Measurements from ENCODE around the gene CYTIP. TPM values are rescaled to one million over a fixed set of nuclear protein-coding genes. Genes with fewer than 3 reads are reported as not detected.

Gene CYTIP
- total RNA-seq, 1 donor from 2014 or later = 0.14 TPM

GRCh38 chr2:157444641-157445040 lies 752 bp upstream of the CYTIP start:
- no peaks in the 10 kb centered on the region for H3K9me3 Mint-ChIP-seq (ENCODE audit: low read depth)
- peak overlapping the region; percentile 43 for H3K27ac Mint-ChIP-seq
- no peaks in the 10 kb centered on the region for H3K36me3 Mint-ChIP-seq (ENCODE audit: insufficient read depth)
- no peak for DNase-seq (ENCODE audit: low spot score, unreplicated experiment)
- H3K27me3 Mint-ChIP-seq = no peaks in the 10 kb centered on the region
- no peak for TF ChIP-seq CTCF (IDR thresholded peaks at IDR 0.05; ENCODE audit: unreplicated experiment)
- H3K4me3 Mint-ChIP-seq (ENCODE audit: low read depth) = no peak overlapping the region
- peaks cover 16% of the 10 kb centered on the region for H3K4me1 Mint-ChIP-seq (ENCODE audit: low read depth)

GRCh38 chr2:157443090-157443489 lies 799 bp downstream of the CYTIP start:
- no peak for TF ChIP-seq CTCF (IDR thresholded peaks at IDR 0.05; ENCODE audit: unreplicated experiment)
- no peak overlapping the region for H3K4me3 Mint-ChIP-seq (ENCODE audit: low read depth)
- no peak for DNase-seq (ENCODE audit: low spot score, unreplicated experiment)
- H3K4me1 Mint-ChIP-seq (ENCODE audit: low read depth) = peaks cover 20% of the 10 kb centered on the region
- H3K27ac Mint-ChIP-seq = no peak overlapping the region
- no peaks in the 10 kb centered on the region for H3K27me3 Mint-ChIP-seq
- H3K36me3 Mint-ChIP-seq (ENCODE audit: insufficient read depth) = no peaks in the 10 kb centered on the region
- H3K9me3 Mint-ChIP-seq (ENCODE audit: low read depth) = no peaks in the 10 kb centered on the region

- Mint-ChIP-seq H3K9me3 (ENCODE audit: low read depth) (no peaks in the 10 kb centered on the region), H3K27me3 (no peaks in the 10 kb centered on the region), H3K27ac (no peak overlapping the region), H3K4me1 (ENCODE audit: low read depth) (peaks cover 20% of the 10 kb centered on the region), H3K4me3 (ENCODE audit: low read depth) (no peak overlapping the region), H3K36me3 (ENCODE audit: insufficient read depth) (no peaks in the 10 kb centered on the region)
- DNase-seq (ENCODE audit: low spot score, unreplicated experiment) = no peak
- no peak for TF ChIP-seq CTCF (IDR thresholded peaks at IDR 0.05; ENCODE audit: unreplicated experiment)
Observed at GRCh38 chr2:157442636-157443035, 1.3 kb downstream of the CYTIP start.

GRCh38 chr2:157442191-157442590 lies 1.7 kb downstream of the CYTIP start:
- H3K36me3 Mint-ChIP-seq (ENCODE audit: insufficient read depth) = no peaks in the 10 kb centered on the region
- peaks cover 20% of the 10 kb centered on the region for H3K4me1 Mint-ChIP-seq (ENCODE audit: low read depth)
- H3K27ac Mint-ChIP-seq = no peak overlapping the region
- H3K4me3 Mint-ChIP-seq (ENCODE audit: low read depth) = no peak overlapping the region
- no peaks in the 10 kb centered on the region for H3K9me3 Mint-ChIP-seq (ENCODE audit: low read depth)
- DNase-seq (ENCODE audit: low spot score, unreplicated experiment) = no peak
- no peak for TF ChIP-seq CTCF (IDR thresholded peaks at IDR 0.05; ENCODE audit: unreplicated experiment)
- H3K27me3 Mint-ChIP-seq = no peaks in the 10 kb centered on the region

- Mint-ChIP-seq H3K9me3 (ENCODE audit: low read depth) (no peaks in the 10 kb centered on the region), H3K4me1 (ENCODE audit: low read depth) (peaks cover 20% of the 10 kb centered on the region)
- TF ChIP-seq CTCF (IDR thresholded peaks at IDR 0.05; ENCODE audit: unreplicated experiment) = no peak
Observed at GRCh38 chr2:157441072-157441454, 2.8 kb downstream of the CYTIP start.

More at GRCh38 chr2:157441072-157441454, 2.8 kb downstream of the CYTIP start:
- no peak for DNase-seq (ENCODE audit: low spot score, unreplicated experiment)
- Mint-ChIP-seq H3K36me3 (ENCODE audit: insufficient read depth) (no peaks in the 10 kb centered on the region), H3K4me3 (ENCODE audit: low read depth) (no peak overlapping the region), H3K27me3 (no peaks in the 10 kb centered on the region), H3K27ac (no peak overlapping the region)
